Mesenchymal stem cell (in vitro differentiated cells and primary cell): ENCODE data around the gene NRF1.

Source experiments
- DNase-seq: peaks from one replicate; pipeline ENCODE4 v3.0.0-alpha.2; 2013
- H2AFZ ChIP-seq: one replicate; pipeline ENCODE4 v1.6.1; 2013; ENCODE audit warnings: low read depth, mild to moderate bottlenecking, control low read depth, inconsistent platforms, low read length, moderate library complexity
- H2AK5ac ChIP-seq: 2 replicates; pipeline ENCODE4 v1.6.1; 2013; ENCODE audit warnings: low read length, moderate library complexity, mild to moderate bottlenecking, inconsistent platforms; ENCODE audit not compliant: severe bottlenecking
- H2BK120ac ChIP-seq: one replicate; pipeline ENCODE4 v1.6.1; 2013; ENCODE audit warnings: low read depth, mild to moderate bottlenecking, inconsistent platforms, low read length, moderate library complexity
- H2BK12ac ChIP-seq, 2 experiments: one replicate each; pipeline ENCODE4 v1.6.1; 2013; ENCODE audit warnings: inconsistent platforms in 2 of 2, low read length in 2 of 2, mild to moderate bottlenecking in 2 of 2, moderate library complexity in 2 of 2, control low read depth in 1 of 2
- H2BK15ac ChIP-seq: one replicate; pipeline ENCODE4 v1.6.1; 2013; ENCODE audit warnings: mild to moderate bottlenecking, low read depth, inconsistent platforms; ENCODE audit not compliant: poor library complexity, severe bottlenecking
- H2BK5ac ChIP-seq: 2 replicates; pipeline ENCODE4 v1.6.1; 2013; ENCODE audit warnings: low read depth, mild to moderate bottlenecking, low read length, control low read depth, inconsistent platforms; ENCODE audit not compliant: poor library complexity, severe bottlenecking
- H3K14ac ChIP-seq, 2 experiments: one replicate each; pipeline ENCODE4 v1.6.1; 2013; ENCODE audit warnings: inconsistent platforms in 2 of 2, low read length in 2 of 2, control low read depth in 1 of 2, mild to moderate bottlenecking in 1 of 2, moderate library complexity in 1 of 2
- H3K18ac ChIP-seq, 2 experiments: one replicate each; pipeline ENCODE4 v1.6.1; 2013; ENCODE audit warnings: inconsistent platforms in 2 of 2, low read length in 2 of 2, control low read depth in 1 of 2, low read depth in 1 of 2, mild to moderate bottlenecking in 1 of 2
- H3K23ac ChIP-seq, 2 experiments: one replicate each; pipeline ENCODE4 v1.6.1; 2013; ENCODE audit warnings: inconsistent platforms in 2 of 2, low read length in 2 of 2, mild to moderate bottlenecking in 2 of 2, moderate library complexity in 2 of 2, control low read depth in 1 of 2
- H3K27ac ChIP-seq: 2 replicates; pipeline ENCODE4 v1.5.1; 2013; ENCODE audit warnings: mild to moderate bottlenecking, moderate library complexity, low read length, control low read depth, inconsistent platforms; ENCODE audit not compliant: poor library complexity, severe bottlenecking
- H3K27me3 ChIP-seq, 2 experiments: 2 replicates each; pipeline versions ENCODE4 v1.6.1 to v1.7.0; 2013; ENCODE audit warnings: low read length in 2 of 2, mild to moderate bottlenecking in 2 of 2, moderate library complexity in 2 of 2, control low read depth in 1 of 2, inconsistent platforms in 1 of 2; ENCODE audit not compliant: control insufficient read depth in 1 of 2, insufficient read depth in 1 of 2
- H3K36me3 ChIP-seq, 2 experiments: 2 replicates each; pipeline versions ENCODE4 v1.6.1 to v1.7.0; 2013; ENCODE audit warnings: low read length in 2 of 2, control low read depth in 1 of 2, inconsistent platforms in 1 of 2, low read depth in 1 of 2, mild to moderate bottlenecking in 1 of 2; ENCODE audit not compliant: insufficient read depth in 2 of 2, control insufficient read depth in 1 of 2
- H3K4ac ChIP-seq, 2 experiments: one replicate each; pipeline ENCODE4 v1.6.1; 2013; ENCODE audit warnings: inconsistent platforms in 2 of 2, low read length in 2 of 2, mild to moderate bottlenecking in 2 of 2, moderate library complexity in 2 of 2, control low read depth in 1 of 2, low read depth in 1 of 2
- H3K4me1 ChIP-seq: 2 replicates; pipeline ENCODE4 v1.6.1; 2013; ENCODE audit warnings: low read depth, low read length, control low read depth; ENCODE audit not compliant: control insufficient read depth, insufficient read depth
- H3K4me2 ChIP-seq: 2 replicates; pipeline ENCODE4 v1.6.1; 2013; ENCODE audit warnings: low read length, mild to moderate bottlenecking, inconsistent platforms; ENCODE audit not compliant: poor library complexity, severe bottlenecking
- H3K4me3 ChIP-seq, 2 experiments: 2 replicates each; pipeline versions ENCODE4 v1.5.1 to v1.7.0; 2013; ENCODE audit warnings: low read length in 2 of 2, mild to moderate bottlenecking in 2 of 2, control low read depth in 1 of 2, low read depth in 1 of 2; ENCODE audit not compliant: insufficient read depth in 1 of 2
- H3K79me1 ChIP-seq: replicated peaks from 2 replicates; pipeline ENCODE4 v1.6.1; 2013; ENCODE audit warnings: mild to moderate bottlenecking, control low read depth, low read length, inconsistent platforms; ENCODE audit not compliant: poor library complexity, severe bottlenecking
- H3K9ac ChIP-seq: 2 replicates; pipeline ENCODE4 v1.7.0; 2013; ENCODE audit warnings: mild to moderate bottlenecking, low read length, moderate library complexity
- H3K9me3 ChIP-seq: 2 replicates; pipeline ENCODE4 v1.7.0; 2013; ENCODE audit warnings: mild to moderate bottlenecking, low read length; ENCODE audit not compliant: control insufficient read depth
- H4K8ac ChIP-seq: one replicate; pipeline ENCODE4 v1.6.1; 2013; ENCODE audit warnings: inconsistent platforms, mild to moderate bottlenecking, low read length, moderate library complexity
- H4K91ac ChIP-seq: one replicate; pipeline ENCODE4 v1.6.1; 2013; ENCODE audit warnings: mild to moderate bottlenecking, low read length, inconsistent platforms
- WGBS: methylation state at CpG from one replicate; pipeline ENCODE4 v1.1.7; 2013; ENCODE audit warnings: mixed read lengths; 5-methylcytosine and 5-hydroxymethylcytosine counted together

Gene NRF1

DNA sequence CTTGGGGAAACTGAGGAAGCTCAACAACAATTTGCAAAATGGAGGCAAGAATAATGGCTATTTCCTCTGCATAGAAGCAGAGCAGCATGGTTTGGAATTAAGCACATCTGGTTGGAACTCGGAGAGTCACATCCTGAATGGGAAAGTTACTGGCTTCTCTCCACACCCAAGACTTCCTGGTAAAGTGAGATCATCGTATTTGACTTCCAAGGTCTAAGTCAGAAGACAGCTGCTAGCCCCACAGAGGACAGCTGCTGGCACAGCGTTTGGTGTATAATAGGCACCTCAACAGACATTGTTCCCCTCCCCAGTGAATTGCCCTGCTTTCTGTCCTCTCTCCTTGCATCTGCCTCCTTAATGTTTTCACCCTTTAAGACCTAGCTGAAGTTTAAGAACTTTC, 37.0 kb upstream of the NRF1 start:
- H3K18ac ChIP-seq, result no peak overlapping the region
- no peak overlapping the region for H4K8ac ChIP-seq
- peak; percentile 52 for DNase-seq
- no peak overlapping the region for H4K91ac ChIP-seq
- peaks cover 16% of the 10 kb centered on the region for H3K9me3 ChIP-seq
- H2BK5ac ChIP-seq, result no peak overlapping the region
- H2BK15ac ChIP-seq, result no peak overlapping the region
- H2AFZ ChIP-seq, result no peak overlapping the region
- no peak overlapping the region for H2AK5ac ChIP-seq
- 44% methylated on average over 3 of the region's 3 CpGs for WGBS
- H3K36me3 ChIP-seq, result no peaks in the 10 kb centered on the region
- no peak overlapping the region for H2BK12ac ChIP-seq
- H3K4me1 ChIP-seq, result no peaks in the 10 kb centered on the region
- H3K4me2 ChIP-seq, result no peak overlapping the region
- peak overlapping the region in 1 of 2 experiments; percentile 30 for H3K4me3 ChIP-seq
- H2BK120ac ChIP-seq, result no peak overlapping the region
- no peak overlapping the region for H3K4ac ChIP-seq
- H3K14ac ChIP-seq, result no peak overlapping the region
- no peak overlapping the region for H3K23ac ChIP-seq
- no peaks in the 10 kb centered on the region for H3K79me1 ChIP-seq
- no peak overlapping the region for H3K27ac ChIP-seq
- H3K27me3 ChIP-seq, result no peaks in the 10 kb centered on the region
- H3K9ac ChIP-seq, result peak overlapping the region; percentile 67

DNA sequence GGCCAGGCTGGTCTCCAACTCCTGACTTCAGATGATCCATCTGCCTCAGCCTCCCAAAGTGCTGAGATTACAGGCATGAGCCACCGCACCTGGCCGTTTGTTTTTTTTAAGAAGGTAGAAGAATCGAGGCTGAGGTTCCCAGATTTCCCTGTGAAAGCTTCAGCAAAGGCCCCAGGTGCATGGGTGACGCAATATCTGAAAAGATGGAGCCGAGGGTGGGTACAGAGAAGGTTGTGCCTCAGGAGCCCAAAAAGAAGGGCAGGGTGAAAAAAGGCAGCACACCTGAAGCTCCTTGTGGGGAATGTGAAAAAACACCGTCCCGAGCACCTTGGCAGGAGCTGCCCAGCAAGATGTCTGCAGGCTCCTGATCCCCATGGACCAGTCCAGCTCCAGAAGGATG, 35.8 kb upstream of the NRF1 start:
- Histone ChIP-seq H3K23ac (no peak overlapping the region), H3K27ac (no peak overlapping the region), H3K79me1 (no peaks in the 10 kb centered on the region), H4K91ac (no peak overlapping the region), H3K36me3 (no peaks in the 10 kb centered on the region), H3K4me1 (no peaks in the 10 kb centered on the region), H2AK5ac (no peak overlapping the region), H3K4me2 (no peak overlapping the region), H4K8ac (no peak overlapping the region), H2BK12ac (no peak overlapping the region), H3K9ac (no peak overlapping the region), H3K27me3 (no peaks in the 10 kb centered on the region), H3K14ac (no peak overlapping the region), H3K9me3 (peaks cover 16% of the 10 kb centered on the region), H3K4me3 (no peak overlapping the region), H2BK120ac (no peak overlapping the region), H3K18ac (no peak overlapping the region), H2BK5ac (no peak overlapping the region), H3K4ac (no peak overlapping the region), H2AFZ (no peak overlapping the region), H2BK15ac (no peak overlapping the region)
- 91% methylated on average over 7 of the region's 7 CpGs for WGBS
- no peak for DNase-seq

DNA sequence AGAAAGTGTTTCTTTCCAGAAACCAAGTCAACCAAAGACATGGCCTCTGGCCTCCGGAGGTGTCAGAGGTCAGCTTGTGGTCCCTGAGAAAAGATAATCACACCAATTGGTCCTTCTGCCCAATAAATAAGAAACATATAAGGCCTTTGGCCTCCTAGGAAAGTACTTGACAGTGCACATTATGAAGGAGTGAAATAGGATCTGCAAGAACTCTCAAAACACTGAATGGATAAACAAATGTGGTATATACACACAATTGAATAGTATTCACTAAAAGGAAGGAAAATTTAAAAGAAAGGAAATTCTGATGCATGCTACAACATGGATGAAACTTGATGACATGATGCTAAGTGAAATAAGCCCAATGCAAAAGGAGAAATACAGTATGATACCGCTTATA, 35.4 kb upstream of the NRF1 start:
- H3K9ac ChIP-seq, result no peak overlapping the region
- DNase-seq, result peak; percentile 14
- H3K14ac ChIP-seq, result no peak overlapping the region
- no peak overlapping the region for H3K4me2 ChIP-seq
- H2AK5ac ChIP-seq, result no peak overlapping the region
- no peaks in the 10 kb centered on the region for H3K4me1 ChIP-seq
- no peak overlapping the region for H2BK12ac ChIP-seq
- H2AFZ ChIP-seq, result no peak overlapping the region
- no peaks in the 10 kb centered on the region for H3K27me3 ChIP-seq
- H3K79me1 ChIP-seq, result no peaks in the 10 kb centered on the region
- no peak overlapping the region for H3K23ac ChIP-seq
- H4K91ac ChIP-seq, result no peak overlapping the region
- WGBS, result 89% methylated on average over 2 of the region's 2 CpGs
- peak overlapping the region in 1 of 2 experiments; percentile 15 for H3K4me3 ChIP-seq
- H3K18ac ChIP-seq, result no peak overlapping the region
- H3K9me3 ChIP-seq, result peaks cover 16% of the 10 kb centered on the region
- H3K4ac ChIP-seq, result no peak overlapping the region
- no peak overlapping the region for H3K27ac ChIP-seq
- no peaks in the 10 kb centered on the region for H3K36me3 ChIP-seq
- no peak overlapping the region for H2BK120ac ChIP-seq
- no peak overlapping the region for H2BK5ac ChIP-seq
- no peak overlapping the region for H4K8ac ChIP-seq
- no peak overlapping the region for H2BK15ac ChIP-seq

DNA sequence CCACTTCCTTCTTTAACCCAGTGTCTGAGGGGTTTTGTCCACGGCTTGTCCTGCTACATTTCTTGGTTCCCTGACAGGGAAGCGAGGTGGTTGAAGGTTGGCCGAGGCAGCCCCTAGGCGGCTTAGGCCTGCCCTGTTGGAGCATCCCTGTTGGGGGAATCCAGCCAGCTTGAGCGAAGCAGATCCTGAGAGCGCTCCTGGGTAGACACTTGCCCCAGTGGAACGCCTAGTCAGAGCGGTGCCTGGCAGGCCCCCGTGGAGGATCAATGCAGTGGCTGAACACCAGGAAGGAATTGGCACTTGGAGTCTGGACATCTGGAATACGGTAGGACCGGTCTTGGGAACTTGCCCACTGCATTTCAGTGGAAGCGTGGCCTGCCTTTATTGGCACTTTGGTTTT, 32.7 kb upstream of the NRF1 start:
- no peak overlapping the region for H3K4ac ChIP-seq
- H2AFZ ChIP-seq, result no peak overlapping the region
- no peak overlapping the region for H3K27ac ChIP-seq
- H3K9me3 ChIP-seq, result peaks cover 16% of the 10 kb centered on the region
- H3K9ac ChIP-seq, result no peak overlapping the region
- H3K27me3 ChIP-seq, result no peaks in the 10 kb centered on the region
- no peak for DNase-seq
- no peak overlapping the region for H2BK15ac ChIP-seq
- no peaks in the 10 kb centered on the region for H3K79me1 ChIP-seq
- no peak overlapping the region for H3K4me2 ChIP-seq
- no peak overlapping the region for H3K14ac ChIP-seq
- no peaks in the 10 kb centered on the region for H3K36me3 ChIP-seq
- no peak overlapping the region for H2BK12ac ChIP-seq
- no peak overlapping the region for H2AK5ac ChIP-seq
- H4K91ac ChIP-seq, result no peak overlapping the region
- WGBS, result 95% methylated on average over 12 of the region's 12 CpGs
- no peak overlapping the region for H3K23ac ChIP-seq
- H4K8ac ChIP-seq, result no peak overlapping the region
- H2BK5ac ChIP-seq, result no peak overlapping the region
- H3K4me3 ChIP-seq, result no peak overlapping the region
- no peak overlapping the region for H2BK120ac ChIP-seq
- H3K18ac ChIP-seq, result no peak overlapping the region
- H3K4me1 ChIP-seq, result no peaks in the 10 kb centered on the region
